Measurements from ENCODE around the gene CDHR3.

Gene CDHR3

GRCh38 chr7:106023369-106024322 lies 60.6 kb downstream of the CDHR3 start:
- H4K20me1 ChIP-seq (ENCODE audit: insufficient read depth, low read length): no peaks in the 10 kb centered on the region
- TF ChIP-seq EZH2 (optimal IDR thresholded peaks at IDR 0.05; ENCODE audit: low read depth, low read length): no peak
- no peak for TF ChIP-seq CTCF (IDR thresholded peaks at IDR 0.05; ENCODE audit: low read length)
- TF ChIP-seq EZH2phosphoT487 (IDR thresholded peaks at IDR 0.05; ENCODE audit: low read length): no peak
- no peaks in the 10 kb centered on the region for H3K9me2 ChIP-seq (replicated peaks; ENCODE audit: insufficient read depth, low read length)
- no peak for DNase-seq
- H3K79me2 ChIP-seq (ENCODE audit: low read length): no peaks in the 10 kb centered on the region
- no peak overlapping the region for H3K4me3 ChIP-seq (ENCODE audit: low read length)
- H3F3A ChIP-seq (ENCODE audit: insufficient read depth, low read length): peaks cover 10% of the 10 kb centered on the region
- peak overlapping the region; percentile 21; the same call in 1 of the 2 replicates for H3K4me2 ChIP-seq (ENCODE audit: low read depth, low read length)
- peak overlapping the region; percentile 32; the same call in 1 of the 2 replicates for H3K27ac ChIP-seq (ENCODE audit: low read length)
- no peaks in the 10 kb centered on the region for H3K36me3 ChIP-seq (replicated peaks; ENCODE audit: insufficient read depth, low read length)
- H3K27me3 ChIP-seq (replicated peaks; ENCODE audit: insufficient read depth, low read length): 0 out of 2 replicates have a peak, but pooled peaks cover 2% of the 10 kb centered on the region
- H2AFZ ChIP-seq (ENCODE audit: low read length): no peak overlapping the region
- no peak overlapping the region for H3K9ac ChIP-seq (ENCODE audit: low read length)
- H3K9me3 ChIP-seq (replicated peaks; ENCODE audit: insufficient read depth, low read length): no peaks in the 10 kb centered on the region
- H3K4me1 ChIP-seq (ENCODE audit: low read length): peaks cover 35% of the 10 kb centered on the region

- Histone ChIP-seq H4K20me1 (ENCODE audit: insufficient read depth, low read length) (no peaks in the 10 kb centered on the region), H3K9me3 (replicated peaks; ENCODE audit: insufficient read depth, low read length) (no peaks in the 10 kb centered on the region)
Measured at GRCh38 chr7:106026101-106026500, 63.0 kb downstream of the CDHR3 start.

GRCh38 chr7:106029451-106029850 lies 66.4 kb downstream of the CDHR3 start:
- Histone ChIP-seq H3K27me3 (replicated peaks; ENCODE audit: insufficient read depth, low read length) (no peaks in the 10 kb centered on the region), H3K9me2 (replicated peaks; ENCODE audit: insufficient read depth, low read length) (no peaks in the 10 kb centered on the region), H3F3A (ENCODE audit: insufficient read depth, low read length) (no peaks in the 10 kb centered on the region; the same call in 1 of the 2 replicates), H3K36me3 (replicated peaks; ENCODE audit: insufficient read depth, low read length) (no peaks in the 10 kb centered on the region), H4K20me1 (ENCODE audit: insufficient read depth, low read length) (no peaks in the 10 kb centered on the region), H3K27ac (ENCODE audit: low read length) (no peak overlapping the region), H3K4me3 (ENCODE audit: low read length) (no peak overlapping the region), H3K9me3 (replicated peaks; ENCODE audit: insufficient read depth, low read length) (no peaks in the 10 kb centered on the region), H3K79me2 (ENCODE audit: low read length) (no peaks in the 10 kb centered on the region), H3K4me2 (ENCODE audit: low read depth, low read length) (no peak overlapping the region), H3K4me1 (ENCODE audit: low read length) (peaks cover 7% of the 10 kb centered on the region), H3K9ac (ENCODE audit: low read length) (no peak overlapping the region), H2AFZ (ENCODE audit: low read length) (no peak overlapping the region)
- DNase-seq: no peak
- TF ChIP-seq EZH2 (optimal IDR thresholded peaks at IDR 0.05; ENCODE audit: low read depth, low read length) (no peak), EZH2phosphoT487 (IDR thresholded peaks at IDR 0.05; ENCODE audit: low read length) (no peak), CTCF (IDR thresholded peaks at IDR 0.05; ENCODE audit: low read length) (no peak)

More at GRCh38 chr7:106026101-106026500, 63.0 kb downstream of the CDHR3 start:
- Histone ChIP-seq H3K9me2 (replicated peaks; ENCODE audit: insufficient read depth, low read length) (no peaks in the 10 kb centered on the region), H3K4me1 (ENCODE audit: low read length) (peaks cover 35% of the 10 kb centered on the region), H3K9ac (ENCODE audit: low read length) (no peak overlapping the region), H3K27ac (ENCODE audit: low read length) (no peak overlapping the region), H3K4me3 (ENCODE audit: low read length) (no peak overlapping the region), H3F3A (ENCODE audit: insufficient read depth, low read length) (peaks cover 10% of the 10 kb centered on the region), H3K79me2 (ENCODE audit: low read length) (no peaks in the 10 kb centered on the region), H3K36me3 (replicated peaks; ENCODE audit: insufficient read depth, low read length) (no peaks in the 10 kb centered on the region), H3K4me2 (ENCODE audit: low read depth, low read length) (no peak overlapping the region), H3K27me3 (replicated peaks; ENCODE audit: insufficient read depth, low read length) (0 out of 2 replicates have a peak, but pooled peaks cover 2% of the 10 kb centered on the region), H2AFZ (ENCODE audit: low read length) (no peak overlapping the region)
- no peak for DNase-seq
- TF ChIP-seq CTCF (IDR thresholded peaks at IDR 0.05; ENCODE audit: low read length) (no peak), EZH2phosphoT487 (IDR thresholded peaks at IDR 0.05; ENCODE audit: low read length) (no peak), EZH2 (optimal IDR thresholded peaks at IDR 0.05; ENCODE audit: low read depth, low read length) (no peak)
